HEK293 (cell line): ENCODE data around the gene DDX31.

Experiments used
- CTCF ChIP-seq: fragments of 450-650 bp; formaldehyde crosslinking; IDR thresholded peaks from 2 replicates; pipeline ENCODE4 v1.5.1; 2016; ENCODE audit warnings: missing biosample characterization, missing genetic modification characterization
- ZNF501 ChIP-seq: fragments of 450-650 bp; formaldehyde crosslinking; IDR thresholded peaks from 2 replicates; pipeline ENCODE4 v1.5.1; 2016; ENCODE audit warnings: missing biosample characterization, missing genetic modification characterization
- ZNF549 ChIP-seq: fragments of 450-650 bp; IDR thresholded peaks from 2 replicates; pipeline ENCODE4 v1.5.1; 2018; ENCODE audit warnings: missing biosample characterization, missing genetic modification characterization, mild to moderate bottlenecking, inconsistent platforms, moderate library complexity

GRCh38 chr9:132575811-132576210 is 94.0 kb downstream of the DDX31 start:
- TF ChIP-seq CTCF (tag by site-specific recombination) (no peak), ZNF549 (tag by site-specific recombination) (no peak), ZNF501 (no peak)
